NCI-H187 (cell line): ENCODE results near the gene EVA1A.

Experiments
- DNase-seq, 2 experiments: peaks; one replicate each; lab custom pipeline; 2025; lab: John Stamatoyannopoulos, UW

EVA1A gene

DNA sequence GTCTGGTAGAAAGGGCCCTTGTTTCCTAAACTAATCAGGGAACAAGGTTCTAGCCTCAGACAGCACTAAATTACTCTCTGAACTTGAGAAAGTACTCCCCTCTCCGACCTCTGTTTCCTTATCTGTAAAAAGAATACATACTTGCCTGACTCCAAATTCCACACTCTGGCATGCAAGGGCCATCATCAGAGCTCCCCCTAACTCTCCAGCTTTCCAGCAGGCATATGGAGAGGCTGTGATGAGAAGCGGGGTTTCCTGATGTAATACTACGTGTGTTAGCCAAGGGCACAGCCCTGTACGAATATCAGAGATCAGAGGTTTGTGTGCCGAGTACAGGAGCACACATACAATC, 1.8 kb upstream of the EVA1A start:
- DNase-seq, result no peak

DNA sequence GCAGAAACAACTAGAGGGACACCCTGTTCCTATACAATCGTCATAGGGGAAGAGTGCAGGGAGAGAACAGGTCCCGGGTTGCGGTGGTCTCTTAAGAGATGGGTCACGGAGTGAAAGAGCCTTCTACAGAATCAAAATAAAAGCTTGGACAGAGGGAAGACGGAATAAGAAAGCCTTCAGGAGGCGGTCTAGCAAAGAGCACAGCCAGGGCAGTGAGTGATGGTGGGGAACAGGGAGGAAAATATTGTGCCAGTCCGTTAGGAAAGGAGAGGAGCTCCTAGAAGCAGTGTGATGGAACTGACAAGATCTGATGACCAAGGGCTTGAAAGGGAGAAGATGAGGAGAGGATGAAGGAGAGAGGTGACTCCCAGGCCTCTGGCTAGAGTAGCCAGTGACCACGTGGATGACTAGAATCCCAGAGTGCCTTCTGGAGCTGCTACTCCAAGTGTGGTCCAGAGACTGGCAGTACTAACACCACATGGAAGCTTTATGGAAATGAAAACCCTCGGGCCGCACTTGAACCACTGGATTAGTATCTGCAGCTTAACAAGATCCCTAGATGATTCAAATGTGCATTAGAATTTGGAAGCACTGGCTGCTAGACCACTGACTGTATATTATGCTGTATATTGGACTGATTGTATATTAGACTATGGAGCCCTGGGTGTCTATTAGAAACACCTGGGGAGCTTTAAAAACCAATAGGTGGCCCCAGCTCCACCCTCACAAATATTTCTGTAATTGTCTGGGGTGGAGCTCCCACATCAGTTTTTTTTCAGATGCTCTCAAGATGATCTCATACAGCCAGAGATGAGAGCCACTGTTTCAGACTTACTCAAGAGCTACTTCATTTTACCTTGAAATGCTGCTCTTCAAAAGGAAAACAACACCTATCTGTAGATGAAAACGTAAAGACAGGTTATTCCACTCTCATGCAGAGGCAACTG, 1.1 kb upstream of the EVA1A start:
- DNase-seq, result no peak

DNA sequence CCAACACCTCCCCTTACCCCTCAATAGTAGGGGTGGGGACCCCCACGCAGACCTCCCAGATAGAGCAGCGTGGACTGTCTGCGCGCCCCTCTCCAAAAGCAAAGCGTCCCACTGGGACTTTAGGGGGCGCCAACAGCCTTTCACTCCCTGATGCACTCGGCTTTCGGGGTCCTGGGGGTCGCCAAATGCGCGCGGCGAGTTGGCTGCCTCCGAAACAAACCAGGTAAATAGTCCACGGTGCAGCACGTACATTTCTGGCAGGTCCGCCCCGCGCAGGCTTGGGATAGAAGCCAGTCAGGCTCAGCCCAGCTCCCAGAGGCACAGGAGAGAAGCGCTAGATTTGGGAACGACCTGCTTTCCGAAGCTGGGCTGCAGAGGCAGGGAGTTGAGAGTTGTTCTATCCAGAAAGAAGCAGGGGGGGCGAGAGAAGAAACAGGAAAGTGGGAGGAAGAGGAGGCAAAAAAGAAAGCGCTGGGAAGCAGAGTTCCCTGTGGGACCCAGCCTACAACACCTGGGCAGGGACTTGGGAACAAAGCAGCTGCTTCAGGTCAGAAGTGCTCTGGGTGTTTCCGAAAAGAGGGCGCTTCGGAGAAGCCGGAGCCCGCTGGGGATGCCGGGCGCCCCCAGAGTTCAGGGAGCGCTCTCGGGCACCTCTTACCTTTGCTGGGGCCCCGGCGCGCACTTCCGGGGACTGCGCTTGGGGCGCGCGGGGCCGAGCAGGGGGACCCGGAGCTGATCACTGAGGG, 544 bp downstream of the EVA1A start:
- no peak for DNase-seq

DNA sequence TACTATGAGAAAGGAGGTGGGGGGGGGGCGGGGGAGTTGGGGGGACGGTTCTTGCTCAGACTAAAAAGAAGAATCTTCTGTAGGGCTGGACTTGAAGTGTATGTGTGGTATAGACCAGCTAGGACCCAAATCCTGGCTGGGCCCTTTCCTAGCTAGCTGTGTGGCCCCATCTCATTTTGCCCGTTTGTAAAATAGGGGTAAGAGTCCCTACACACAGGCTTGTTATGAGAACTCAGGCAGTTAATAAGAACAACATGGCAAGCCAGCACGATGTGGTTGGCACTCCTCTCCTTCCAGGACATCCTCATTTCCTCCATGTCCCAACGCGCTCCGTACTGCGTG, 1.1 kb downstream of the EVA1A start:
- no peak for DNase-seq

DNA sequence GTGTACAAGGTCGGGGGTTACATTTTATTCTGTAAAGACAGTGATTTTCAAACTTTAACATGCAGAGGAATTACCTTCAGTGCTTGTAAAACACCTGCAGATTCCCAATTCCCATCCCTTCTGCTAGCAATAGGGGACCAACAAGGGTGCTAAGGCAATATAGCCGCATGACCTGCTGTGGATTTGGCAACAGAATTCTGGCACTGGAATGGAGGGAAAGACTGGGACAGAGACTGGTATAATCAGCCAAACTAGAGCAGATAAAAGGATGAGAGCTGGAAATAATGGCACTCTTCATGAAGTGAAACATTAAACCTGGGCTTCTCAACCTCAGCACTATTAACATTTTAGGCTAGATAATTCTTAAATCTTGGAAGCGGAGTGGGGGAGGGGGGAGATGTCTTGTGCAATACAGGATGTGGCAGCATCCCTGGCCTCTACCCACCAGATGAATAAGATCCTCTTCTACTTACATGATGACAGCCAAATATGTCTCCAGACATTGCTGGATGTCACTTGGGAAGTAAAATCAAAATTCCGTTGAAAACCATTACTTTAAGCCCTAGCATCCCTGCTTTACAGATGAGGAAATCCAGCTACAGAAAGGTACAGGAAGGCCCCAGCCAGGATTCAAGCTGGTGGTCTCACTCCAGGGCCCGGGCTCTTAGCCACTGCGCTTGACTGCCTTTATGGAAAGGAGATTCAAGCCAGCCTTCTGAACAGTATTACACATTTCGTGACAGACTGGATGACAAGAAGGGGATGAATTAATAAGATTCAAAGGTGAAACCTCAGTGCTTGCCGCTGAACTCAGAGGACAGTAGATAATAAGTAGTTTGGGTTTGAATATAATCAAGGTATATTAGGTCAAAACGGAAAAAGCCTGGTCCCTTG, 1.7 kb downstream of the EVA1A start:
- DNase-seq, result no peak

DNA sequence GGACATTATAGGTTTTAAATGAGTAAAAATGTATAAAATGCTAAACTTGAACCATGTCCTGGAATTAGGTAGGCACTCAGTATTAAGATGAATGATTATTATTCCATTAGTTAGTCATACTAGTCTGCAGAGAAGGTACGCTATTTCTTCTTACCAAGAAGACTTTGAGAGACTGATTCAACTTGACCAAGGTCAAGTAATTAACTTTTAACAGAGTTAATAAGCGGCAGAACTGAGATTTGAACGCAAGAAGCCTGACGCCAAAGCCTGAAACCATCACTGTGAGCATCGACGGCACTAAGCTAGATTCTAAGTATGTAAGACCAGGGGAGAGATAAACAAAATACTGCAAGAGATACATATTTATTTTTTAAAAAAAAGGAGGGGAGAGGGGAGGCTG, 2.6 kb downstream of the EVA1A start:
- DNase-seq, result no peak

DNA sequence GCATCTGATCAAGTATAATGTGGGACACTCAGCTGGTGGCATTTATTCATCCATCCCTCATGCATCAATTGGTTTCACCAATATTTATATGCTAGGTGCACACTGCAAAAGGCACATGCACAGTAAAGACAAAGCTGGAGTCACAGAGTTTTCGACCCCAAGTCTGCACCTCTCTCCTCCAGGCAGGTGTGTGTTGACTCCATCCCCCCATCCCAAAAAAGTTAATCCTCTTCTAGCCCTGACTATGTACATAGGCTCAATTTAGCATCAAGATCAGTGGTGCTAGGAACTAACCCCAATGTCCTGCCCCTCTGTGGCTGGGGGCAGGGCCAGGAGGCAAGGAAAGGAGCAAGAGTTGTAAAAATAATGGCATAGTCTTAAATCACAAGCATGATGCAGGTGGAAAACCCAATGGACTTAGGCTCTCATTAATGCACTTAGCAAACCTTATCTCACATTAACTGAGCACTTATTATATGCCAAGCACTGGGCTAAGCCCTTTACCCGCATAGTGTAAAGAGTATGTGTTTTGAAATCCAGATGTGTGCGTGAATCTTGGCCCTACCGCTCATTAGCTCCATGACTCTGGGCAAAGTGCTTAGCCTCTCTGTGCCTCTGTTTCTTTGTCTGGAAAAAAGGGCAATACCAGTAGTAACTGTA, 3.1 kb downstream of the EVA1A start:
- no peak for DNase-seq

DNA sequence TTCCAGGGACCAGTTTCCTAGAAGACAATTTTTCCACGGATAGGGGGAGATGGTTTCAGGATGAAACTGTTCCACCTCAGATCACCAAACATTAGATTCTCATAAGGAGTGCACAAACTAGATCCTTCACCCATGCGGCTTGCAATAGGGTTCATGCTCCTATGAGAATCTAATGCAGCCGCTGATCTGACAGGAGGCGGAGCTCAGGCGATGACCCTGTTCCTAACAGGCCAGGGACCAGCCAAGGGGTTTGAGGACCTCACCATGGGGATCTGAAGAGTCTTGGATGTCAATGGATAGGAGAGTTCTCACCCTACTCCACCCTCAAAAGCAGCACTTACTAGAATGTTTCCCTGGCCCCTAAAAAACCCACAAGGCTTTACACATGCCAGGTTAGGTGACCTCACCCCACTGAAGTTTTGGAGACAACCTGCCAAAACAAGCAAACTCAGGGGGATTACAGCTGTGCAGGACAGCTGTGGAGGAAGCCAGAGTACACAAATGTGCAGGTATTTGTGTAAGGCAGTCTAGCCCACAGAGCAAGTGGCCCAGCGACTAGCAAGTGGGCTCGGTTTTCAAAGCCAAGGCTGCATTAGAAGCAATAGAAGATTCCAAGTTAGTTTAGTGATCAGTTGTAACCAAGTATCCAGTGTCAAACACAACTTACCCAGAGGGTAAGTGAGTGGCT, 3.9 kb downstream of the EVA1A start:
- no peak for DNase-seq

DNA sequence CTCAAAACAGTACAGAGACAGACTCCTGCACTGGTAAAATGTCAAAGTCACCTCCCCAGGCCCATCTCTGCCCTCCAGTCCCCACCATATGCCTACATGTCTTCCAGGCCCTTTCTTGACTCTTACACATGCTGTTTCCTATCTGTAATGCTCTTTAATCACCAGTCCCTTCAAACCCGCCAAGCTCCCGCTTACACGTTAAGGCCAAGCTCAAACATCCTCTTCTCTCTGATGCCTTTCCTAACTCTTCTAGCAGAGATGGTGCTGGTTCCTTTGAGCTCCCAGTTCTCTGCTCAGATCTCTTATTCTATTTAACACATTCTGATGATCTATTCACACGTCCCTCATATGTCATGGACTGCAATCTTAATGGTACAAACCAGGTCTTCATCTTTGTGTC, 5.0 kb downstream of the EVA1A start:
- no peak for DNase-seq

DNA sequence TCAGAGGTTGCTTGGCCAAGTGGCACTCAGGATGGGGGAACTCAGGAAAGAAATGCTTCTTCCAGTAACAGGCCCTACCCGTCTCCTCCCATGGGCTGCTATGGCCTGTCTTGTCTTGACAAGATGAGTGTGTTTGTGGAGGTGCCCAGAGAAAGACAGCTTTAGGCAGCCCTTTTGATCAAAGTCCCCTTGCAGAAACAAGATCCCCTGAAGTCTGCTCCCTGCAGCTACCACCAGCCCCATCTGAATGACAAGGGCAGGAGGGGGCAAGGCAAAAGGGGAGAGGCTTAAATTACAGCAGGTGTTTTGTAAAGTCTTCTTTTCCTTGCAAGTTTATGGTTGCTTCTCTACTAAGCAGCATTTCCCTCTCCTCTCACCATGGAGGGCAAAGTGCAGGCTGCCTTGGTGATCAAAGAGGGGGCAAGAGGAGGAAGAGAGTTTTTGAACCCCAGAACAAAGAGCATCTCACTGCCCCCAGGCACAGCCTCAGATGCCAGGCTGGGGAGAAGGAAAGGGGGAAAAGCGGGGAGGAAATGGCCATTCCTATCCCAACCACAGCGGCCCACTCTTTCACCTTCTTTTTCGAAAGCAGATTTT, 6.7 kb downstream of the EVA1A start:
- DNase-seq, result no peak

DNA sequence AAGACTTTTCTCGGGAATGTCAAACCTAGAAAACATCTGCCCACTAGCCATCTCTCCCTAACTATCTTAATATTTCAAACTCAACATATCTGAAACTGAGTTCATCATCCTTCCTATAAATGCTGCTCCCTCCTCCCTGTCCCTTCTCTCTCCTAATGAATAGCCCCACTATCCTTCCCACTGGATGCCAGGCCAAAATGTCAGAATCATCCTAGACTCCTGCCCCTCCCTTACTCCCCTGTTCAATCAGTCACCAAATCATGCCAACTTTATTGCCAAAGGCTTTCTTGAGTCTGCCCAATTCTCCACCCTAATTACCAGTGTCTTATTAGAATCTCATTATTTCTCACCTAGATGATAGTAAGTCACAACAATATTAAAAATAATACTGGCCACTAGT, 8.5 kb downstream of the EVA1A start:
- DNase-seq, result no peak

DNA sequence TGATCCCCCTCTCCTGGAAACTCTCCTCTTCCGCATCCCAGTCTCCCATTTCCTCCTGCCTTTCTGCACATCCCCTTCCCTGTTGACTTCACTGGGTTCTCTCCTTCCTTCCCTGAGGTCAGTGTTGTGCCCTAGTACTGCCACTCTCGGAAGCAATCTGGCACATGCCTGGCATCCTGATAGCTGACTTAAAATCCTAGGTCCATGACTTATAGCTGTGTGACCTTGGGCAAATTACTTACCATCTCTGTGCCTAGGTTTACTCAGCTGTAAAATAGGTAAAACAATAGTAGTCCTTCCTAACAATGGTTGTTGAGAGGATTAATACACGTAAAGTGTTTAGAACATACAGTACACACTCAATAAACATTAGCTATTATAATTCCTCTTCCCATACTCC, 9.3 kb downstream of the EVA1A start:
- no peak for DNase-seq

DNA sequence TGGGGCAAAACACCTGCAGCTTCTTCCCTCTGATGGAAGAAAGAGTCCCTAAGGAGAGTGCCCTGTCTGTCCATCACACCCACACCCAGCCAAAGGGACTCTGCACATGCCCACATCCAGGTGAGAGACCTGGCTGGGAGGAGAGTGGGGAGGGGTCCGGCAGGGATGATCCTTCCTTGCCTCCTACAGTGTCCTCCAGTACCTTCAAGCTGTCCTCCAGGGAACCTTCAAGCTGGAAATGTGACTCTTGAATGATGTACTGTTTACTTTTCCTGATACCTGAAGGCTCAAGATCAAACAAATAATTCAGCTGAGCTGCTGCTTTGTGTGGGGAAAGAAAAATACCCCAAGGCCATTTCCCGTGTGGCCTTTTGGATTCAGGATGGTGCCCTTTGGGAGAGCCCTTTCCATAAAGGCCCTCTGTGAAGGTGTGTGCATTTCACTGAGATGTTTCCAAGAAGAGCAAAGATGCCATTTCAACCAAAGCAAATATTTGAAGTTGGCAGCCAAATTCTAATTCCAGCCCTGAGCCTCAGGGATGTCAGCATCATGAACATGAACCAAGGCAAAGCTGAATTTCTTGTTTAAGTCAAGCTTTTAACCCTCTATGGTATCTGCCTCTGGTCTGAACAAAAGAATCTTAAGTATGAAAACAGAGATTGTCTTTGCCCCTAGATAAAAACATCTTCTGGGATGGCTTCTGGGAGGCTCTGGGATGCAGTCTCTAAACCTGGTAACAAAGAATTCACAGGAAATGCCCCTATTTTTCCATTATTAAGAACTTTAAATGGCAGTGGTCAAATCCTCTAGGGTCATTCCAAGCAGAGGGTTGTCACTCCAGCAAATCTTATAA, 11.1 kb downstream of the EVA1A start:
- no peak for DNase-seq

DNA sequence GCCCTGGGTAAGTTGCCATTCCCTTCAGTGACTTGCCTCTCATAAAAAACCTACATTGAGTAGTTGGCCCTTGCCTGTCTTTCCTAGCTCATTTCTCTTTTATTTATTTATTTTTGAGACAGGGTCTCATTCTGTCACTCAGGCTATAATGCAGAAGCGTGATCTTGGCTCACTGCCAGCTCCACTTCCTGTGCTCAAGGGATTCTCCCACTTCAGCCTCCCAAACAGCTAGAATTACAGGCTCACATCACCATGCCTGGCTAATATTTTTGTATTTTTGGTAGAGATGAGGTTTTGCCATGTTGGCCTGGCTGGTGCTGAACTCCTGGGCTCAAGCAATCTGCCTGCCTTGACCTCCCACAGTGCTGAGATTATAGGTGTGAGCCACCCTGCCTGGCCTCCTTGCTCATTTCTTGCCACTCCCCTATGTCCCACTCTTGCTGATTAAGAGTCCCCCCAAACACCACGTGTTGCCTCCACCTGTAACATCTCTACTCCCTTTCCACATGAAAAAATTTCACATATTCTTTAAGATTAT, 12.6 kb downstream of the EVA1A start:
- DNase-seq, result no peak

DNA sequence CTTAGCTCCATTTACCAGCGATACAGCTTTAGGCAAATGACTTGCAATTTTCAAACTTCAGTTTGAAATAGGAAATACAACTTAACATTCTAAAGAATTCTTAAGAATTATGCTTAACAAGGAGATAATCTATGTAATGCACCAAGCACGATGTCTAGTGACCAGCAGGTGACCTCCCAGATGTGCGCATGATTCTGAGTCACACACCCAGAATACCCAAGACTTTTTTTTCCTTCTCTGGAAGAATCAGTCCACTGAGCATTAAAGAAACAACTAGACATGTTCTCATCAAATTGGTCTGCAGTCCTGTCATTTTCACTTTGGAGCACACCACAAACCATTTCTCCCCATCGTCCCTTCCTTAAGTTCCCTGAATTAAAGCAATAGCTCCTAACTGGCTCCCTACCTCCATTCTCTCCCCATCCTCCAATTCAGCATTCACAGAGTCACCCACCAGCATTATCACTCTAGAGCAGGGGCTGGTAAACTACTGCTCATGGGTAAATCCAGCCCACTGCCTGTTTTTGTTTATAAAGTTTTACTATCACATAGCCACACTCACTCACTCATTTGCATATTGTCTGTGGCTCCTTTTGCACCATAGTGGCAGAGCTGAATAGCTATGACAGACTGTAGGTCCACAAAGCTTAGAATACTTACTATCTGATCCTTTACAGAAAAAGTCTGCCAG, 13.2 kb downstream of the EVA1A start:
- DNase-seq, result no peak

DNA sequence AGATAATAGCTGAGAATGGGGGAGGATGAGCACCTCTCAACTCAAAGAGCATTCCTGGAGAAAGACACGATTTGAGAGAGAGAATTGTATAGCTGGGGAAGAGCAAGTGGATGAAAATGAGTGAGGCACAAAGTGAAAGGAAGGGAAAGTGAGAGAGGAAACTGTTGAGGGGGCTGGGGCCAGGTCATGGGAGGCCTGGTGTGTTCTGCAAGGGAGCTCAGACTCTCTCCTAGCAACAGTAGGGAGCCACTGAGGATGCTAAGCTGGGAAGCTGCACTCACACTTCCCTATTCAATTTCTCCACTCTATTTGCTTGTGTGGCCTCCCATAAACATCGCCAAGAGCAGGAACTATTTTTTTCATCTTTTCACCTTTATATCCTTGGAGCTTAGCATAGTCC, 14.8 kb downstream of the EVA1A start:
- DNase-seq, result no peak

DNA sequence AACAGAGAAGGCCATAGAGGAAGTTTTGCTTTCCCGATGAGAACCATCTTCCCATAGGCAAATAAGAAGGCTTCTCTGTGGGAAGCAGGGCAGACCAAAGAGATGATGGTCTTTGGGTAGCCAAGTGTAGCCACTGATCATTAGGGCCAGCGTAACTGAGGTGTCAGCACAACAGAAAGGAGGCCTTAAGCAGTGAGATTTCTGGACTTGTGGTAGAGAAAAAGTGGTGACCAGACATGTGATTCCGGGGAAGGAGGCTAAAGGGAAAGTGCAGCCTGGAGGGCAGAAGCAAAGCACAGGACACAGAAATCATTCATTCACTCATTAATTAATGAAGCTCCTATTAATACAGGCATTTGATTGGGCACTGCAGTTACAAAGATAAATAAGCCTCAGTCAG, 15.4 kb downstream of the EVA1A start:
- no peak for DNase-seq

DNA sequence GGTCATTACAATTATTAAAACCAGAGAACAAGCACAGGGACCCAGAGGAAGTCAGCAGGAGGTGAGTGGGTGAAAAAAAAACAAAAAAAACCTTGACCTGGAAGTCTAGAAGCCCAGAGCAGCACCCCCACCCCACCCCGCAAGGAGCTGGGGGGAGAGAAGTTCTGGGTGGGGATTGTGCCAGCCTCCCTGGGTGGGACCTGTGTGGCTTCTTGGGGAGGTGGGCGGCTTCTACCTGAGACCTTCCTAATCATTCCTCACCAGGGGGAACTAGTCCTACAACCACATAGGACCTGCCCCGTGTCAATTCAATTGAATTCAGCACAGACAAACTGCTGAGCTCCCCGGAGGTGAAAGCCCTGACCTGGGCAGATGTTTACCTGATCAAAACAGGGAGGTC, 17.3 kb downstream of the EVA1A start:
- DNase-seq, result no peak

DNA sequence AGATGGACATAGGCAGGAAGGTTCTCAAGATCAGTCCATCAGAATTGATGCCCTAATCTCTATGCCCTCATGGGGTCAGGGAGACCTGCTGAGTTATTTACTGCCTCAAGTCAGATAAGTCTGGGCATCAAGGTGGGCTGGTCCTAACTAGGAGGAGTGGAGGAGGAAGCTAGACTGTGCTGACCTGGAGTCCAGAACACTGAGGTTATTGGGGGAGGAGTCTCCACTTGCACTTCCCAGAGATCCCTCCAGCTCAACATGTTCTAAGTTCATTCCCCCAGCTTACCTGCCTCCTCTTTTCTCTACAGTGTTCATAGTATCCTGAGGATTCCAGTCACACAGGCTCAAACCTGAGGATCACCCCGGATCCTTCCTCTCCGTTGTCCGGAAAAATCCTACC, 19.3 kb downstream of the EVA1A start:
- DNase-seq, result no peak
